ENCODE results near the gene APBB2. TPM values are rescaled to one million over a fixed set of nuclear protein-coding genes. Genes with fewer than 3 reads are reported as not detected.

The APBB2 gene
- total RNA-seq, 4 donors from 2014 or later = 139 to 248 (median 203) TPM

DNA sequence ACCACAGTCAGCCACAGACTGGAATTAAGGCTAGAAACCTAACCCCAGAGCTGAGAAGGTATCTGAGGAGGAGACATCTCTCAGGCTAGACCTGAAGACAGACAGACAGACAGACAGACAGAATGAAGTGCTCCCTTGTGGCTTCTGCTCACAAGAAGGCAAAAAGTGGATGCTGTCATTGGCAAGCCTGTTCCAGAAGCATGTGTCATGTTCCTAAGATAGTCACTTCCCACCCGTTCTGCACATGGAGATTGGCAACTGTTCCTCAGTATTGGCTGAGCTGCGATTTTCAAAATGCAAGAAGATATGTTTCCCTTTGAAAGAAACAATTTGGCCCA lies 298.2 kb downstream of the APBB2 start:
- H3K4me3 ChIP-seq = no peak overlapping the region
- H3K27ac ChIP-seq = no peak overlapping the region

DNA sequence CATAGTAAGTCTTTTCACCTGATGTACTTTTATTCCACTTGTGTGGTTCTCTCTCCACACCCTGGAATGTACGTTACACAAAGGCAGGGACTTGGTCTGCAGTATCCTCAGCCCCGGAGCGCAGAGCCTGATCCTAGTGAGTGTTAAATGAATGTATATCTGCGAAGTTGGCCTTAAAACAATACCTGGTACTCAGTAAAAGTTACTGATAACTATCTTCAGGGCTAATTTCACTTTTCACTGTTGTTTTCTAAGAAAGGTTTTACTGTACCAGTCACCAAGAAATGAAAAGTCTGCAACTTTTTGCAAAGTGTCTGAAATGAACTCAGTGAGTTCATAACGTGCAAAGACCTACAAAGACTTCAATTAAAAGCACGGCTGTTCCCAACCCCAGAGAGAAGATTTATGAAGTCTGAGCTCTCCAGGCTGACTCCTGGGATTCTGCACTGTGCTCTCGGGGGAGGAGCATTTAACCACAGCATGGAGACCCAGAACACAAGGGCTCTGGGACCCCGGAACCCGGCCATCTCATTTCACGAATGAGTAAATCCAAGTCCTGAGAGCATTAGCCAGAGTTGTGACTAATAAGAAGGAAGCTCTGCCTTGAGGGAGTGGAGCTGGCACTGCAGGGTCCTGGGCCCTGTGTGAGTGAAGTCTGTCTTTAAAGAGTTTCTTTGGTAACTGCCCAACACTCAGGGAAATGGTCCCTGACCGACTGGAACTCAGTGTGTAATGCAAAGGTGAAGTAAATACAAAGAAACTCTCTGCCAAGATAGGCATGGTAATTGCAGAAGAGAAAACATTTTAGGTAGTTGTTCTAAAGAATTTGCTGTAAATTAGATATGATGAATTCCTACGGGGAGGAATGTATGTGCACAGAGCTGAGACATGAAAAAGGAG lies 298.8 kb downstream of the APBB2 start:
- no peak for DNase-seq (ENCODE audit: low spot score in 2 of 2)
- 65 to 69% methylated on average over 12 of the region's 12 CpGs for WGBS, 2 donors

More for the DNA sequence above, 298.2 kb downstream of the APBB2 start:
- no peak for TF ChIP-seq POLR2A (IDR thresholded peaks at IDR 0.05)
- TF ChIP-seq, protein P1, sequence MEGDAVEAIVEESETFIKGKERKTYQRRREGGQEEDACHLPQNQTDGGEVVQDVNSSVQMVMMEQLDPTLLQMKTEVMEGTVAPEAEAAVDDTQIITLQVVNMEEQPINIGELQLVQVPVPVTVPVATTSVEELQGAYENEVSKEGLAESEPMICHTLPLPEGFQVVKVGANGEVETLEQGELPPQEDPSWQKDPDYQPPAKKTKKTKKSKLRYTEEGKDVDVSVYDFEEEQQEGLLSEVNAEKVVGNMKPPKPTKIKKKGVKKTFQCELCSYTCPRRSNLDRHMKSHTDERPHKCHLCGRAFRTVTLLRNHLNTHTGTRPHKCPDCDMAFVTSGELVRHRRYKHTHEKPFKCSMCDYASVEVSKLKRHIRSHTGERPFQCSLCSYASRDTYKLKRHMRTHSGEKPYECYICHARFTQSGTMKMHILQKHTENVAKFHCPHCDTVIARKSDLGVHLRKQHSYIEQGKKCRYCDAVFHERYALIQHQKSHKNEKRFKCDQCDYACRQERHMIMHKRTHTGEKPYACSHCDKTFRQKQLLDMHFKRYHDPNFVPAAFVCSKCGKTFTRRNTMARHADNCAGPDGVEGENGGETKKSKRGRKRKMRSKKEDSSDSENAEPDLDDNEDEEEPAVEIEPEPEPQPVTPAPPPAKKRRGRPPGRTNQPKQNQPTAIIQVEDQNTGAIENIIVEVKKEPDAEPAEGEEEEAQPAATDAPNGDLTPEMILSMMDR (IDR thresholded peaks at IDR 0.05) = no peak
- TF ChIP-seq EP300 (IDR thresholded peaks at IDR 0.05) = no peak
- WGBS, 2 donors = 58 to 65% methylated on average over 2 of the region's 2 CpGs
- Histone ChIP-seq H3K27me3 (no peaks in the 10 kb centered on the region), H3K9me3 (no peaks in the 10 kb centered on the region), H3K36me3 (peaks cover 0 to 33% (median 0%) of the 10 kb centered on the region in 3 donors), H3K4me1 (peaks cover 0 to 24% (median 7%) of the 10 kb centered on the region in 4 donors)
- DNase-seq (ENCODE audit: low spot score in 2 of 2) = no peak

GRCh38 chr4:40912460-40913184 lies 301.7 kb downstream of the APBB2 start:
- H3K27me3 ChIP-seq = no peaks in the 10 kb centered on the region
- no peak for TF ChIP-seq EP300 (IDR thresholded peaks at IDR 0.05)
- TF ChIP-seq, protein P1 (IDR thresholded peaks at IDR 0.05) = no peak
- TF ChIP-seq POLR2A (IDR thresholded peaks at IDR 0.05) = no peak
- WGBS, 2 donors = 76 to 87% methylated on average over 15 of the region's 15 CpGs
- peaks cover 0 to 20% (median 0%) of the 10 kb centered on the region in 3 donors for H3K36me3 ChIP-seq
- no peak overlapping the region for H3K27ac ChIP-seq
- DNase-seq (ENCODE audit: low spot score in 2 of 2) = no peak
- no peaks in the 10 kb centered on the region for H3K9me3 ChIP-seq
- H3K4me1 ChIP-seq = peaks cover 0 to 27% (median 0%) of the 10 kb centered on the region in 4 donors
- no peak overlapping the region for H3K4me3 ChIP-seq

More for the DNA sequence above, 298.8 kb downstream of the APBB2 start:
- Histone ChIP-seq H3K4me1 (peaks cover 0 to 24% (median 7%) of the 10 kb centered on the region in 4 donors), H3K27me3 (no peaks in the 10 kb centered on the region), H3K36me3 (peaks cover 0 to 28% (median 0%) of the 10 kb centered on the region in 3 donors), H3K27ac (no peak overlapping the region), H3K4me3 (no peak overlapping the region), H3K9me3 (no peaks in the 10 kb centered on the region)
- no peak for TF ChIP-seq EP300 (IDR thresholded peaks at IDR 0.05)
- TF ChIP-seq, protein P1 (IDR thresholded peaks at IDR 0.05) = no peak

DNA sequence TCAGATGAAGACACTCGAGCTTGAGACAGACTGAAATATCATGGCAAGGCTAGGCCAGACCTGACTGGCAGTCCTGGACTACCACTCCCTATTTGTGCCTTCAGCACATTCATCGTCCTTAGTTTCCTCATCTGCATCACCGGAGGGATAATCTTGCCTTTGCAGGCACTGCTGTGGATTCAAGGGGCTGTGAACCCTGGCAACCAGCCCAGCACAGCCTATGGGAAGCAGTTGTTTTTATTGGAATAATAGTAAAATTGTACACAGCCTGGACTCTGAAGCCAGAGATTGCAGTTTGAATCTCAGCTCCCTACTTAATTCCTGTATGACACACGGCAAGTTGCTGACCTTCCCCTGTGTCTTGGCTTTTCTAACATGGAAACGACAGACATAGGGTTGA lies 303.6 kb downstream of the APBB2 start:
- peaks cover 0 to 12% (median 0%) of the 10 kb centered on the region in 3 donors for H3K36me3 ChIP-seq

More for the DNA sequence above, 303.6 kb downstream of the APBB2 start:
- no peak for TF ChIP-seq EP300 (IDR thresholded peaks at IDR 0.05)
- TF ChIP-seq, protein P1 (IDR thresholded peaks at IDR 0.05) = no peak
- no peak for TF ChIP-seq POLR2A (IDR thresholded peaks at IDR 0.05)
- DNase-seq (ENCODE audit: low spot score in 2 of 2) = no peak
- peaks cover 0 to 17% (median 0%) of the 10 kb centered on the region in 4 donors for H3K4me1 ChIP-seq
- H3K4me3 ChIP-seq = no peak overlapping the region
- H3K27ac ChIP-seq = no peak overlapping the region
- 57 to 60% methylated on average over 5 of the region's 5 CpGs for WGBS, 2 donors
- no peaks in the 10 kb centered on the region for H3K27me3 ChIP-seq
- no peaks in the 10 kb centered on the region for H3K9me3 ChIP-seq

Measured in tibial nerve (tissue), 4 donors.